PC-9 (cell line): ENCODE results near the gene ZBTB7A. TPM values are rescaled to one million over a fixed set of nuclear protein-coding genes. Genes with fewer than 3 reads are reported as not detected.

Experiments used
- BruUV-seq: library from RNA; stranded (reverse); fragments of 400-500 nt; replicated peaks from 2 replicates; lab custom pipeline; 2021; lab: Mats Ljungman, UMichigan
- CTCF ChIA-PET: fragments of 300-600 bp; sonication (Branson Sonifier 250); formaldehyde crosslinking; loops from one replicate; lab custom pipeline; 2022; ENCODE audit warnings: antibody characterized with exemption; lab: Charles Lee
- POLR2A ChIA-PET: fragments of 300-600 bp; sonication (Branson Sonifier 250); formaldehyde crosslinking; loops from one replicate; lab custom pipeline; 2022; ENCODE audit warnings: antibody characterized with exemption; ENCODE audit not compliant: unreplicated experiment; lab: Charles Lee
- DNase-seq, 2 experiments: peaks; one replicate each; pipeline versions ENCODE4 v3.0.0 to v3.0.0-alpha.2; 2015 to 2022; ENCODE audit warnings: mixed read lengths in 1 of 2
- H2AFZ ChIP-seq: fragments of 200-600 bp; sonication (generic); 2 replicates; pipeline ENCODE4 v1.8.1; 2017; ENCODE audit warnings: antibody characterized with exemption
- H3F3A ChIP-seq: fragments of 200-600 bp; sonication (generic); 2 replicates; pipeline ENCODE4 v1.8.1; 2017; ENCODE audit warnings: antibody characterized with exemption, mild to moderate bottlenecking, low read depth; ENCODE audit not compliant: insufficient read depth
- H3K27ac ChIP-seq: fragments of 200-600 bp; sonication (generic); 2 replicates; pipeline ENCODE4 v1.6.1; 2016; ENCODE audit warnings: mixed run types
- H3K27me3 ChIP-seq: fragments of 200-600 bp; sonication (generic); 2 replicates; pipeline ENCODE4 v1.6.1; 2016; ENCODE audit warnings: low read depth, mixed run types; ENCODE audit not compliant: insufficient read depth
- H3K36me3 ChIP-seq: fragments of 200-600 bp; sonication (generic); 2 replicates; pipeline ENCODE4 v1.6.1; 2016; ENCODE audit warnings: low read depth, mixed run types
- H3K4me1 ChIP-seq: fragments of 200-600 bp; sonication (generic); replicated peaks from 2 replicates; pipeline ENCODE4 v1.6.1; 2016; ENCODE audit warnings: mixed run types; ENCODE audit not compliant: insufficient read depth
- H3K4me2 ChIP-seq: fragments of 200-600 bp; sonication (generic); 2 replicates; pipeline ENCODE4 v1.6.1; 2017; ENCODE audit warnings: mixed run types
- H3K4me3 ChIP-seq: fragments of 200-600 bp; sonication (generic); 2 replicates; pipeline ENCODE4 v1.6.1; 2016; ENCODE audit warnings: mixed run types
- H3K79me2 ChIP-seq: fragments of 200-600 bp; sonication (generic); 2 replicates; pipeline ENCODE4 v1.6.1; 2017; ENCODE audit warnings: low read depth, mixed run types
- H3K9me2 ChIP-seq: fragments of 200-600 bp; sonication (generic); 2 replicates; pipeline ENCODE4 v1.8.1; 2017; ENCODE audit warnings: mild to moderate bottlenecking; ENCODE audit not compliant: insufficient read depth
- H3K9me3 ChIP-seq: fragments of 200-600 bp; sonication (generic); 2 replicates; pipeline ENCODE4 v1.8.1; 2016; ENCODE audit warnings: low read depth; ENCODE audit not compliant: insufficient read depth
- H4K20me1 ChIP-seq: fragments of 200-600 bp; sonication (generic); 2 replicates; pipeline ENCODE4 v1.8.1; 2017; ENCODE audit not compliant: insufficient read depth
- CTCF ChIP-seq: fragments of 200-600 bp; sonication (generic); conservative IDR thresholded peaks from 2 replicates; pipeline ENCODE4 v1.6.1; 2017; ENCODE audit warnings: mixed run types, antibody characterized with exemption, mild to moderate bottlenecking, moderate library complexity
- EZH2 ChIP-seq: fragments of 200-600 bp; sonication (generic); IDR thresholded peaks from 2 replicates; pipeline ENCODE4 v1.8.0; 2017; ENCODE audit warnings: antibody characterized with exemption, low read depth
- intact Hi-C: fragments of 100-400 bp; cut with micrococcal nuclease; formaldehyde crosslinking; loops from one replicate; pipeline ENCODE4 v1.10.0; 2022; ENCODE audit not compliant: unreplicated experiment
- total RNA-seq: library from RNA; stranded (reverse); gene quantifications from 2 replicates; pipeline ENCODE4 v1.2.3, GENCODE V29; 2021

ZBTB7A gene
- total RNA-seq, 1 experiment from 2014 or later = 41.2 TPM

GRCh38 chr19:4088975-4089374, 22.3 kb upstream of the ZBTB7A start:
- peaks cover 20% of the 10 kb centered on the region for H3K4me1 ChIP-seq
- no peak for DNase-seq
- no peaks in the 10 kb centered on the region for H3K79me2 ChIP-seq
- no peaks in the 10 kb centered on the region for H3K9me3 ChIP-seq
- no peak overlapping the region for H2AFZ ChIP-seq
- CTCF ChIA-PET = interaction anchor here (0.6 kb wide), 1 partner anchor 761 kb away, joined by 5 read pairs; no protein-coding TSS in a partner anchor
- POLR2A ChIA-PET = no interaction called here
- TF ChIP-seq CTCF (no peak), EZH2 (no peak)
- H3K4me3 ChIP-seq = no peak overlapping the region
- no peaks in the 10 kb centered on the region for H3K36me3 ChIP-seq
- H3K4me2 ChIP-seq = no peak overlapping the region
- no peaks in the 10 kb centered on the region for H3K9me2 ChIP-seq
- H3K27ac ChIP-seq = no peak overlapping the region
- H3F3A ChIP-seq = peaks cover 15% of the 10 kb centered on the region; the same call in 1 of the 2 replicates
- no peaks in the 10 kb centered on the region for H3K27me3 ChIP-seq
- H4K20me1 ChIP-seq = no peaks in the 10 kb centered on the region
- BruUV-seq = no TSS peak
- intact Hi-C loops = no loop called here

GRCh38 chr19:4087787-4088679, 21.3 kb upstream of the ZBTB7A start:
- H3F3A ChIP-seq = peaks cover 24% of the 10 kb centered on the region; the same call in 1 of the 2 replicates
- H3K27ac ChIP-seq = no peak overlapping the region
- H3K79me2 ChIP-seq = no peaks in the 10 kb centered on the region
- DNase-seq = no peak
- no TSS peak for BruUV-seq
- TF ChIP-seq EZH2 (no peak), CTCF (no peak)
- H3K36me3 ChIP-seq = no peaks in the 10 kb centered on the region
- no peaks in the 10 kb centered on the region for H3K9me2 ChIP-seq
- no peaks in the 10 kb centered on the region for H4K20me1 ChIP-seq
- H3K4me3 ChIP-seq = no peak overlapping the region
- H3K4me1 ChIP-seq = peaks cover 29% of the 10 kb centered on the region
- no peaks in the 10 kb centered on the region for H3K27me3 ChIP-seq
- no peaks in the 10 kb centered on the region for H3K9me3 ChIP-seq
- H2AFZ ChIP-seq = no peak overlapping the region
- POLR2A ChIA-PET = no interaction called here
- no peak overlapping the region for H3K4me2 ChIP-seq
- intact Hi-C loops = no loop called here
- CTCF ChIA-PET = interaction anchor here (0.6 kb wide), 1 partner anchor 760 kb away, joined by 5 read pairs; no protein-coding TSS in a partner anchor

GRCh38 chr19:4086411-4086867, 19.7 kb upstream of the ZBTB7A start:
- Histone ChIP-seq H4K20me1 (no peaks in the 10 kb centered on the region), H3K4me2 (peak overlapping the region; percentile 44; the same call in 1 of the 2 replicates), H3K4me3 (no peak overlapping the region), H3K79me2 (no peaks in the 10 kb centered on the region), H3K9me3 (no peaks in the 10 kb centered on the region), H3K36me3 (no peaks in the 10 kb centered on the region), H2AFZ (no peak overlapping the region), H3K9me2 (no peaks in the 10 kb centered on the region), H3F3A (peaks cover 29% of the 10 kb centered on the region; the same call in 1 of the 2 replicates), H3K4me1 (peaks cover 31% of the 10 kb centered on the region), H3K27ac (peak overlapping the region; percentile 47), H3K27me3 (no peaks in the 10 kb centered on the region)
- peak in 1 of 2 experiments; percentile 74 for DNase-seq
- TF ChIP-seq CTCF (no peak), EZH2 (no peak)
- intact Hi-C loops = no loop called here
- BruUV-seq = no TSS peak
- POLR2A ChIA-PET = no interaction called here
- CTCF ChIA-PET = no interaction called here
